ENCODE measurements around the gene SLC25A28. TPM values are rescaled to one million over a fixed set of nuclear protein-coding genes. Genes with fewer than 3 reads are reported as not detected.

SLC25A28 gene
- total RNA-seq, 1 experiment from 2014 or later: 42.8 TPM

- intact Hi-C loops (cut with micrococcal nuclease; ENCODE audit: unreplicated experiment): loop anchor here (10.0 kb wide), 1 partner anchor 145 kb away; no protein-coding TSS in a partner anchor
- no peaks in the 10 kb centered on the region for H3K36me3 ChIP-seq (ENCODE audit: control insufficient read depth, insufficient read depth, low read length)
- DNase-seq (ENCODE audit: low read depth, low spot score) (no peak), ATAC-seq (0 out of 2 replicates have a peak, but pooled peaks have one; percentile 30)
- in situ Hi-C loops (cut with HindIII; ENCODE audit: low pct_unique_long_range_greater_than_20kb, low sequenced_read_pairs): no loop called here
- H3K4me1 ChIP-seq (ENCODE audit: control insufficient read depth, insufficient read depth, low read length): no peaks in the 10 kb centered on the region
- no peak overlapping the region for H3K4me3 ChIP-seq (ENCODE audit: low read depth in 2 of 2, low read length in 2 of 2)
- no TSS peak for BruUV-seq (replicated peaks)
- ChIA-PET POLR2A (no interaction called here), CTCF (no interaction called here)
- no peak overlapping the region for H3K27ac ChIP-seq (ENCODE audit: low read length)
- no peaks in the 10 kb centered on the region for H3K9me3 ChIP-seq (ENCODE audit: control insufficient read depth, insufficient read depth, low read depth, low read length)
- TF ChIP-seq SIN3A (IDR thresholded peaks at IDR 0.05; ENCODE audit: borderline replicate concordance, insufficient read depth, low read depth, low read length): no peak
- TF ChIP-seq, protein P1, sequence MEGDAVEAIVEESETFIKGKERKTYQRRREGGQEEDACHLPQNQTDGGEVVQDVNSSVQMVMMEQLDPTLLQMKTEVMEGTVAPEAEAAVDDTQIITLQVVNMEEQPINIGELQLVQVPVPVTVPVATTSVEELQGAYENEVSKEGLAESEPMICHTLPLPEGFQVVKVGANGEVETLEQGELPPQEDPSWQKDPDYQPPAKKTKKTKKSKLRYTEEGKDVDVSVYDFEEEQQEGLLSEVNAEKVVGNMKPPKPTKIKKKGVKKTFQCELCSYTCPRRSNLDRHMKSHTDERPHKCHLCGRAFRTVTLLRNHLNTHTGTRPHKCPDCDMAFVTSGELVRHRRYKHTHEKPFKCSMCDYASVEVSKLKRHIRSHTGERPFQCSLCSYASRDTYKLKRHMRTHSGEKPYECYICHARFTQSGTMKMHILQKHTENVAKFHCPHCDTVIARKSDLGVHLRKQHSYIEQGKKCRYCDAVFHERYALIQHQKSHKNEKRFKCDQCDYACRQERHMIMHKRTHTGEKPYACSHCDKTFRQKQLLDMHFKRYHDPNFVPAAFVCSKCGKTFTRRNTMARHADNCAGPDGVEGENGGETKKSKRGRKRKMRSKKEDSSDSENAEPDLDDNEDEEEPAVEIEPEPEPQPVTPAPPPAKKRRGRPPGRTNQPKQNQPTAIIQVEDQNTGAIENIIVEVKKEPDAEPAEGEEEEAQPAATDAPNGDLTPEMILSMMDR (IDR thresholded peaks at IDR 0.05): no peak
- no peak for TF ChIP-seq REST (IDR thresholded peaks at IDR 0.05; ENCODE audit: insufficient read depth in 1 of 2, low read depth in 2 of 2, low read length in 1 of 2)
- TF ChIP-seq POLR2AphosphoS5 (IDR thresholded peaks at IDR 0.05; ENCODE audit: low read depth, low read length): no peak
- 0 out of 2 replicates have a peak, but pooled peaks cover 5% of the 10 kb centered on the region for H3K27me3 ChIP-seq (ENCODE audit: control insufficient read depth, insufficient read depth, low read length)
Measured at GRCh38 chr10:99569253-99569939, 50.8 kb downstream of the SLC25A28 start.

DNA sequence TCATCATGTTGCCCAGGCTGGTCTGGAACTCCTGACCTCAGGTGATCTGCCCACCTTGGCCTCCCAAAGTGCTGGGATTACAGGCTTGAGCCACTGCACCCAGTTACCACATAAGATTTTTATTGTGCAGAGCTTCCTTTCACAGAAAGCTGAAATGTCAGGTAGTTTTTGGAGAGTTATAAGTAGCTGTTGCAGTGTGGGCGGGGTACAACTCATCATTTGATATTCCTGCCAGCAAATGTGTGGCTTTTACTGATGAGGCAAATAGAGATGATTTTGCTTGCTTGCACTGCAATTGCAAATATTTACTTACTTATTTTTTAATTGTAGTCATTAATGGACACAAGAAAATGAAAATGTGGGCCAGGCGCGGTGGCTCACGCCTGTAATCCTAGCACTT is 55.1 kb downstream of the SLC25A28 start:
- H3K27me3 ChIP-seq (ENCODE audit: control insufficient read depth, insufficient read depth, low read length): peaks cover 7% of the 10 kb centered on the region; the same call in 1 of the 2 replicates
- no peak overlapping the region for H3K27ac ChIP-seq (ENCODE audit: low read length)
- no peaks in the 10 kb centered on the region for H3K4me1 ChIP-seq (ENCODE audit: control insufficient read depth, insufficient read depth, low read length)
- no peak for DNase-seq (ENCODE audit: low read depth, low spot score)
- ATAC-seq: no peak
- POLR2A ChIA-PET: no interaction called here
- CTCF ChIA-PET: no interaction called here
- intact Hi-C loops (cut with micrococcal nuclease; ENCODE audit: unreplicated experiment) (loop anchor here (10.0 kb wide), 1 partner anchor 150 kb away; no protein-coding TSS in a partner anchor), in situ Hi-C loops (cut with HindIII; ENCODE audit: low pct_unique_long_range_greater_than_20kb, low sequenced_read_pairs) (no loop called here)
- H3K9me3 ChIP-seq (ENCODE audit: control insufficient read depth, insufficient read depth, low read depth, low read length): no peaks in the 10 kb centered on the region
- no peak overlapping the region for H3K4me3 ChIP-seq (ENCODE audit: low read depth in 2 of 2, low read length in 2 of 2)
- no TSS peak for BruUV-seq (replicated peaks)
- no peaks in the 10 kb centered on the region for H3K36me3 ChIP-seq (ENCODE audit: control insufficient read depth, insufficient read depth, low read length)
- TF ChIP-seq TCF7L2 (IDR thresholded peaks at IDR 0.05; ENCODE audit: low read depth, low read length): no peak
- no peak for TF ChIP-seq POLR2AphosphoS5 (IDR thresholded peaks at IDR 0.05; ENCODE audit: low read depth, low read length)
- TF ChIP-seq SIN3A (IDR thresholded peaks at IDR 0.05; ENCODE audit: borderline replicate concordance, insufficient read depth, low read depth, low read length): no peak
- TF ChIP-seq REST (IDR thresholded peaks at IDR 0.05; ENCODE audit: insufficient read depth in 1 of 2, low read depth in 2 of 2, low read length in 1 of 2): no peak
- TF ChIP-seq, protein P1 (IDR thresholded peaks at IDR 0.05): no peak

Data from Panc1 (cell line).